Measurements from ENCODE around the gene AKT1S1.

Gene AKT1S1

DNA sequence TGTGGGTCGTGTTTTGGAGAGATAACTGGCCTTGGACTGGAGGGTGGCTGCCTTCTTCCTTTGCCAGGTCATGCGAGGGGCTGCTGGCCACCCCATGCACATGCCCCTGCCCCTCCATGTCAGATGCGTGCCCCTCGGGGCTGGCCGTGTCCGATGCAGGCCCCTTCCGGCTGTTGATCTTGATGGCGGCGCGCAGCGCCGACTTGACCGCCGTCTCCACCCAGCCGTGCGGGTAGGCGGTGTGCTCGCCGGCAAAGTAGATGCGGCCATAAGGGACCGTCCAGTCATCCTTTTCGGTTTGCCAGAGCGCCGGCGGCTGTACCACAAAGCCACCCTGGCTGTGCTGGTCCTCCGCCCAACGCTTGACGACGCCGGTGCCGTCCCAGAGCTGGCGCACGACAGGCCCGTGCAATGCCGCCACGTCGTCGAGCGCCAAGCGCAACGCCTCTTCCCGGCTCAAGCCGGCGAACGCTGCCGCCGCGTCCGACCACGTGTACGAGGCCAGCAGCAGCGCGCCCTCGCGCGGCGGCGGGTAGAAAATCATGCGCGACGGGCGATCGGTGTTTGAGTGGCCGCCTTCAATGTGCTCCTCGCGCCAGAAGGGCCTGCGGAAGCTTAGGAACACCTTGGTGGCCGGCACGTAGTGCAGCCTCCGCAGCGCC, 12.7 kb upstream of the AKT1S1 start:
- Histone ChIP-seq H3K4me2 (peak overlapping the region; percentile 72 to 97 (median 83)), H3K9ac (peak overlapping the region in 6 of 11 experiments; percentile 26 to 58 (median 51); a peak in 6 of 22 replicates), H4K20me1 (peaks cover 0 to 44% (median 0%) of the 10 kb centered on the region in 11 experiments; a peak in 9 of 22 replicates), H3K9me3 (replicated peaks in 1 of 11) (peaks cover 0 to 7% (median 0%) of the 10 kb centered on the region in 11 experiments; a peak in 2 of 22 replicates), H3K27ac (peak overlapping the region in 5 of 11 experiments; percentile 9 to 29 (median 25); a peak in 3 of 22 replicates), H3K4me3 (peak overlapping the region; percentile 19 to 58 (median 44); a peak in 14 of 20 replicates), H3K36me3 (peaks cover 0 to 63% (median 8%) of the 10 kb centered on the region in 11 experiments; a peak in 11 of 22 replicates), H3K4me1 (peaks cover 15 to 61% (median 50%) of the 10 kb centered on the region in 10 experiments), H3K27me3 (peaks cover 0 to 14% (median 0%) of the 10 kb centered on the region in 11 experiments; a peak in 6 of 22 replicates)
- TF ChIP-seq Cebpa-rat (IDR thresholded peaks at IDR 0.05) = no peak

DNA sequence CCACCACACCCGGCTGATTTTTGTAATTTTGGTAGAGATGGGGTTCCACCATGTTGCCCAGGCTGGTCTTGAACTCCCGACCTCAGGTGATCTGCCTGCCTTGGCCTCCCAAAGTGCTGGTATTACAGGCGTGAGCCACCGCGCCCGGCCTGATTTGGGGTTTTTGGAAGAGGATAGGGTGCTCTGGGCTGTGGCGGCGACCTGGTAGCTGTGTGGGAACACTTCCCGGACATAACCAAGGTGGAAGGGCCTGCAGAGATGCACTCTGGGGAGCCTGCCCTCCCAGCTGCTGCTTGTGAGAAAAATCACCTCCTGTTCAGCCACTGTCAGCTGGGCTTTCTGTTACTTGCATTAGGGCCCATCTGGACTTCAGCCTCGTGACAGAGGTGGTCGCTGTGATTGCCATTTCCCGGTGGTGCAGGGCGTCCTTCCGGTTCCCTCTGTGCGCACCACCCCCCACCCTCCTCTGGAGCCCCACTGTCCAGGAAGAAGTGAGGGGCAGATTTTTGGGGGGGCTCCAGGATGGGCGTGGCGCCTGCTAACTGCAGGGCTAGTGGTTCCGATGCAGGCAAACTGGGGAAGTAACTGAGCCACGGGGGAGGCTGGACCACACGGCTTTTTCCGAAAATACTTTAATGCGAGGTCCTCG, 12.0 kb upstream of the AKT1S1 start:
- Histone ChIP-seq H3K36me3 (peaks cover 0 to 70% (median 9%) of the 10 kb centered on the region in 11 experiments; a peak in 13 of 22 replicates), H4K20me1 (peaks cover 0 to 50% (median 0%) of the 10 kb centered on the region in 11 experiments; a peak in 9 of 22 replicates), H3K4me2 (peak overlapping the region in 7 of 11 experiments; percentile 72 to 97 (median 84); a peak in 10 of 22 replicates), H3K27ac (no peak overlapping the region), H3K9me3 (replicated peaks in 1 of 11) (peaks cover 0 to 7% (median 0%) of the 10 kb centered on the region in 11 experiments; a peak in 2 of 22 replicates), H3K27me3 (peaks cover 0 to 14% (median 0%) of the 10 kb centered on the region in 11 experiments; a peak in 6 of 22 replicates), H3K4me3 (no peak overlapping the region), H3K4me1 (peaks cover 20 to 62% (median 53%) of the 10 kb centered on the region in 10 experiments), H3K9ac (no peak overlapping the region)
- TF ChIP-seq Cebpa-rat (IDR thresholded peaks at IDR 0.05) = no peak

DNA sequence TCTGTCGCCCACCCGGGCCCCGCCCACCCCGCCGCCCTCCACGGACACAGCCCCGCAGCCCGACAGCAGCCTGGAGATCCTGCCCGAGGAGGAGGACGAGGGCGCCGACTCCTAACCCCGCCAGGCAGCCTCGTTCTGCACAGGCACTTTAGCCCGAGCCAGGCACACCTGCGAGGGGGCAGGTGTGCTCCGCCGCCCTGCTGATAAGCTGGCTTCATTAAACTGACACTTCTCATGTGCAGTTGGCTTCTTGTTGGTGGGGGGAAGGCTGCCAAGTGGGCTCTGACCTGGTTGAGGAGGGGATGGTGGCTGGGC, 11.3 kb upstream of the AKT1S1 start:
- no peak for TF ChIP-seq Cebpa-rat (IDR thresholded peaks at IDR 0.05)
- H3K4me2 ChIP-seq = peak overlapping the region in 1 of 11 experiments; percentile 18; a peak in 1 of 22 replicates
- no peak overlapping the region for H3K9ac ChIP-seq
- H3K27ac ChIP-seq = no peak overlapping the region
- peaks cover 0 to 14% (median 0%) of the 10 kb centered on the region in 11 experiments; a peak in 6 of 22 replicates for H3K27me3 ChIP-seq
- H3K36me3 ChIP-seq = peaks cover 4 to 77% (median 16%) of the 10 kb centered on the region in 11 experiments; a peak in 21 of 22 replicates
- H4K20me1 ChIP-seq = peaks cover 0 to 55% (median 0%) of the 10 kb centered on the region in 11 experiments; a peak in 9 of 22 replicates
- H3K9me3 ChIP-seq (replicated peaks in 1 of 11) = peaks cover 0 to 7% (median 0%) of the 10 kb centered on the region in 11 experiments; a peak in 2 of 22 replicates
- H3K4me1 ChIP-seq = peaks cover 27 to 69% (median 56%) of the 10 kb centered on the region in 10 experiments
- no peak overlapping the region for H3K4me3 ChIP-seq

DNA sequence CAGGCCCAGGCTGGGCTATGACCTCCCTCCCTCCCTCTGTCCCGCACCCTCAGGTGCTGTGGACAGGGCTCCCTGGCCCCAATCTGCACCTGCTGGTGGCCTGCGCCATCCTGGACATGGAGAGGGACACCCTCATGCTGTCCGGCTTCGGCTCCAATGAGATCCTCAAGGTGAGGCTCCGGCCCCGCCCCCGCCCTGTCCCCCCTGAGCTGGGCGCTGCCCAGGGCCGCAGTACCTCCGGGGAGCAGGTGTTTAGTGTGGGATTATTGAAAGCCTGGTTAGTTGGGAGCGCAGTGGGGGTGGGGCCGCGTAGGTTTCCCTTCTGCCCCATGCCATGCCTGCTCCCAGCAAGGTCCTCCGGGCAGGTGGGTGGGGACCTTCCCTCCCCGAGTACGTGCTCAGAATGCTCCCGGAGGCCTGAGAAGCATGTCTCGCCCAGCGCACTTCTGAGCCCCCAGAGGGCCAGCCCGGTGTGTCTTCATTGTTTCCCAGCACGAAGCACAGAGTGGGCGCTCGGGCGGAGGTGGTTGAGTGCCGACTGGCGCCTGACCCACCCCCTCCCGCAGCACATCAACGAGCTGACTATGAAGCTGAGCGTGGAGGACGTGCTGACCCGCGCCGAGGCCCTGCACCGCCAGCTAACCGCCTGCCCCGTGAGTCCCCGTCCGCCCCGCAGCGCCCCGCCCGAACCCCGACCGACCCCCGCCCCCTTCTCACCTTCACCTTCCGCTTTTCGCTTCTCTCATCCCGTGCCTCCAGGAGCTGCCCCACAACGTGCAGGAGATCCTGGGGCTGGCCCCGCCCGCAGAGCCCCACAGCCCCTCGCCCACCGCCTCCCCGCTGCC, 10.7 kb upstream of the AKT1S1 start:
- Histone ChIP-seq H3K9me3 (replicated peaks in 1 of 11) (peaks cover 2 to 12% (median 4%) of the 10 kb centered on the region in 11 experiments; a peak in 19 of 22 replicates), H3K4me2 (peak overlapping the region in 7 of 11 experiments; percentile 7 to 60 (median 34); a peak in 10 of 22 replicates), H4K20me1 (peaks cover 0 to 56% (median 0%) of the 10 kb centered on the region in 11 experiments; a peak in 9 of 22 replicates), H3K4me1 (peaks cover 30 to 72% (median 54%) of the 10 kb centered on the region in 10 experiments), H3K36me3 (peaks cover 10 to 78% (median 21%) of the 10 kb centered on the region in 11 experiments), H3K9ac (no peak overlapping the region), H3K4me3 (no peak overlapping the region), H3K27me3 (peaks cover 0 to 14% (median 0%) of the 10 kb centered on the region in 11 experiments; a peak in 6 of 22 replicates), H3K27ac (no peak overlapping the region)
- TF ChIP-seq Cebpa-rat (IDR thresholded peaks at IDR 0.05) = no peak

DNA sequence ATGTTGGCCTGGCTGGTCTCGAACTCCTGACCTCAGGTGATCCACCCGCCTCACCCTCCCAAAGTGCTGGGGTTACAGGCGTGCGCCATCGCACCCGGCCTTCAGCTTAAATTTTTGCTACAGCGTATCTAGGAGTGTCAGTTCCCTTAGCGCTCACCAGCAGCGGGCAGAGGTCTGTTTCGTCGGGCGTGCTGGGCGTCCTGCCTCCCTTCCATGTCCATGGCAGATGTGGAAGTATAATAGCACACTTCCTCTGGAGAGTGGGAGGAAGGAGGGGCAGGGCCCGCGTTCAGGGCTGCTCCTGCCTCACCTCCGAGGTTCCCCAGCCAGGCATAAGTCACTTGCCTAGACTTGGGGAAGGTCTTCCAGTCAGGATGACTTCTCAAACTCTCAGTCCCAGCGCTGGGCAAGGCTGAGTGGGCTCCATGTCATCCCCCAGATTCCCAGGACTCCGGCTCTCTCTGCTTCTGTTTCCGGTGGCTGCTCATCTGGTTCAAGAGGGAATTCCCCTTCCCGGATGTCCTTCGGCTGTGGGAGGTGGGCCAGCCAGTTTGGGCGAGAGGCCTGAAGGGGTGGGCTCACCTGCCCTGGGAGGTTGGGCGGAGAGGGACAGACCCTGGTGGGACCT, 10.0 kb upstream of the AKT1S1 start:
- peaks cover 17 to 78% (median 29%) of the 10 kb centered on the region in 11 experiments for H3K36me3 ChIP-seq
- H3K9ac ChIP-seq = no peak overlapping the region
- peaks cover 0 to 14% (median 0%) of the 10 kb centered on the region in 11 experiments; a peak in 6 of 22 replicates for H3K27me3 ChIP-seq
- no peak for TF ChIP-seq Cebpa-rat (IDR thresholded peaks at IDR 0.05)
- H3K4me3 ChIP-seq = no peak overlapping the region
- H3K4me1 ChIP-seq = peaks cover 30 to 73% (median 54%) of the 10 kb centered on the region in 10 experiments
- H3K4me2 ChIP-seq = peak overlapping the region in 7 of 11 experiments; percentile 7 to 60 (median 34); a peak in 10 of 22 replicates
- H4K20me1 ChIP-seq = peaks cover 0 to 53% (median 0%) of the 10 kb centered on the region in 11 experiments; a peak in 9 of 22 replicates
- no peak overlapping the region for H3K27ac ChIP-seq
- peaks cover 4 to 17% (median 8%) of the 10 kb centered on the region in 11 experiments; a peak in 19 of 22 replicates for H3K9me3 ChIP-seq (replicated peaks in 1 of 11)

DNA sequence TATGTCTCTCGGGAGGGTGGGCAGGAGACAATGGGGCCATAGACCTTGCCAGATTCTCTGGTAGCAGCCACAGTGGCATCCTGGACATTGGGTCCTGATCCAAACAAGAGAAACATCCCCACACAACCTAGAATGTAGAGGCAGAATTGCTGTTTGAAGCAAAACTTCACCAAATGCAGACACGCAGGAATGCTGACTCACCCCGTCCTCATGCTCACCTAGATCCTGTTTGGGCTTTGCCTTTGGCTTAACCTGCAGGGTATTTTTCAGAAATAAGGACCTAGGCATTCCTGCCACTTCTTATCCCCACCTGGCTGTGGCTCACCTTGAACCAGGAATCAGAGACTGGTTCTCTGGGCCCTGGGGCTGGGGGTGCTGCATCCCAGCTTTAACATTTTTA, 7.6 kb upstream of the AKT1S1 start:
- Histone ChIP-seq H3K4me2 (peak overlapping the region; percentile 23 to 78 (median 60); a peak in 20 of 22 replicates), H3K27ac (peak overlapping the region in 7 of 11 experiments; percentile 2 to 75 (median 46); a peak in 10 of 22 replicates), H3K4me1 (peaks cover 30 to 68% (median 53%) of the 10 kb centered on the region in 10 experiments), H3K9me3 (replicated peaks in 1 of 11) (peaks cover 4 to 13% (median 8%) of the 10 kb centered on the region in 11 experiments; a peak in 19 of 22 replicates), H3K36me3 (peaks cover 37 to 88% (median 53%) of the 10 kb centered on the region in 11 experiments), H3K9ac (peak overlapping the region in 10 of 11 experiments; percentile 26 to 73 (median 42); a peak in 14 of 22 replicates), H3K4me3 (no peak overlapping the region), H4K20me1 (peaks cover 0 to 45% (median 0%) of the 10 kb centered on the region in 11 experiments; a peak in 8 of 22 replicates), H3K27me3 (peaks cover 0 to 2% (median 0%) of the 10 kb centered on the region in 11 experiments; a peak in 3 of 22 replicates)
- no peak for TF ChIP-seq Cebpa-rat (IDR thresholded peaks at IDR 0.05)

DNA sequence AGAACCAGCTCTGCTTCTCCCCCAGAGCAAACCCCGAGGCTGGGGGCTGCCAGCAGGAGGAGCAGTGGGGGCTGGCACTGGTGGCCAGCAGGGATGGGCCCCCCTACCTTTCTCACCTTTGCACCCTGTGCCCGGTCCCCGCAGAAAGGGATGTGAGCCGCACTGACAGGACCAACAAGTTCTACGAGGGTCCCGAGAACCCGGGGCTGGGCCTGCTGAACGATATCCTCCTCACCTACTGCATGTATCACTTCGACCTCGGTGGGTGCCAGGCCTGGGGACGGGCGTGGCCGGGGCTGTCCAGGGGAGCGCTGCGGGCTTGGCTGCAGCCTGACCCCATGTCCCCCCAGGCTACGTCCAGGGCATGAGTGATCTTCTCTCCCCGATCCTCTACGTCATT, 7.0 kb upstream of the AKT1S1 start:
- no peaks in the 10 kb centered on the region for H3K27me3 ChIP-seq
- no peak overlapping the region for H3K4me3 ChIP-seq
- H3K27ac ChIP-seq = peak overlapping the region in 7 of 11 experiments; percentile 2 to 75 (median 46); a peak in 12 of 22 replicates
- H3K4me2 ChIP-seq = peak overlapping the region; percentile 23 to 78 (median 60); a peak in 21 of 22 replicates
- peaks cover 32 to 69% (median 55%) of the 10 kb centered on the region in 10 experiments for H3K4me1 ChIP-seq
- peaks cover 0 to 38% (median 0%) of the 10 kb centered on the region in 11 experiments; a peak in 6 of 22 replicates for H4K20me1 ChIP-seq
- no peak for TF ChIP-seq Cebpa-rat (IDR thresholded peaks at IDR 0.05)
- H3K9ac ChIP-seq = peak overlapping the region in 10 of 11 experiments; percentile 26 to 73 (median 42); a peak in 18 of 22 replicates
- H3K9me3 ChIP-seq (replicated peaks in 1 of 11) = peaks cover 4 to 10% (median 8%) of the 10 kb centered on the region in 11 experiments; a peak in 19 of 22 replicates
- H3K36me3 ChIP-seq = peaks cover 37 to 87% (median 57%) of the 10 kb centered on the region in 11 experiments
